ENCODE measurements around the gene KCNC3. TPM values are rescaled to one million over a fixed set of nuclear protein-coding genes. Genes with fewer than 3 reads are reported as not detected.

KCNC3 gene
- total and polyA plus RNA-seq, 10 of the 15 experiments (the other 5 are each of a cell fraction or from before 2014, with no cell fraction given), result 0.08 to 3.8 (median 0.44) TPM; not detected in 2

GRCh38 chr19:50275577-50276368 is 53.4 kb downstream of the KCNC3 start (continued):
- no peak for TF ChIP-seq USF2 (IDR thresholded peaks at IDR 0.05; ENCODE audit: borderline replicate concordance, low read depth, low read length)

GRCh38 chr19:50273821-50274220 is 55.4 kb downstream of the KCNC3 start:
- H3K27ac ChIP-seq (ENCODE audit: control insufficient read depth, insufficient read depth), result no peak overlapping the region
- ChIA-PET CTCF (interaction anchor here (0.6 kb wide), 1 partner anchor 81 kb away, joined by 3 read pairs; no protein-coding TSS in a partner anchor), SMC1A (ENCODE audit: uncharacterized antibody, unreplicated experiment) (interaction anchor here (1.4 kb wide), 1 partner anchor 15 kb away, joined by 3 read pairs; no protein-coding TSS in a partner anchor), POLR2A (interaction anchor here (0.6 kb wide), 1 partner anchor 75 kb away, joined by 5 read pairs; no protein-coding TSS in a partner anchor), RAD21 (ENCODE audit: unreplicated experiment) (no interaction called here)
- ATAC-seq, result no peak
- no peak overlapping the region for H3K9ac ChIP-seq (ENCODE audit: control insufficient read depth, insufficient read depth, low read length)
- no peaks in the 10 kb centered on the region for H4K20me1 ChIP-seq (ENCODE audit: control insufficient read depth, insufficient read depth)
- no peaks in the 10 kb centered on the region for H3K79me2 ChIP-seq (ENCODE audit: control insufficient read depth, insufficient read depth, low read length)
- no peaks in the 10 kb centered on the region for H3K4me1 ChIP-seq (ENCODE audit: control insufficient read depth, insufficient read depth, low read length)
- no peaks in the 10 kb centered on the region for H3K9me3 ChIP-seq (replicated peaks; ENCODE audit: control insufficient read depth, insufficient read depth, low read length)
- no peaks in the 10 kb centered on the region; a peak in 2 of 4 replicates for H3K27me3 ChIP-seq (replicated peaks in 1 of 2; ENCODE audit: control insufficient read depth in 2 of 2, insufficient read depth in 2 of 2, low read length in 1 of 2)
- H3K4me3 ChIP-seq, result no peak overlapping the region
- no peak overlapping the region for H3K4me2 ChIP-seq (ENCODE audit: control insufficient read depth, insufficient read depth)
- in situ Hi-C loops (cut with MboI) (no loop called here), intact Hi-C loops (cut with micrococcal nuclease; ENCODE audit: unreplicated experiment) (no loop called here)
- WGBS (ENCODE audit: insufficient coverage, insufficient replicate concordance, low lambda C conversion rate, missing lambda C conversion rate), result 56% methylated on average over 7 of the region's 7 CpGs
- no TSS peak for BruUV-seq (replicated peaks)
- H2AFZ ChIP-seq (ENCODE audit: control insufficient read depth, low read depth, low read length), result no peak overlapping the region
- DNase-seq (ENCODE audit: low read depth, low spot score), result no peak
- no peaks in the 10 kb centered on the region for H3K36me3 ChIP-seq (ENCODE audit: control insufficient read depth in 2 of 2, insufficient read depth in 2 of 2, low read length in 1 of 2)
- FAIRE-seq, result no peak
- TF ChIP-seq DPF2 (IDR thresholded peaks at IDR 0.05) (no peak), BACH1 (IDR thresholded peaks at IDR 0.05; ENCODE audit: borderline replicate concordance) (no peak), BMI1 (IDR thresholded peaks at IDR 0.05; ENCODE audit: borderline replicate concordance) (no peak), IRF3 (IDR thresholded peaks at IDR 0.05) (no peak), RB1 (IDR thresholded peaks at IDR 0.05; ENCODE audit: borderline replicate concordance) (no peak), CBX5 (IDR thresholded peaks at IDR 0.05; ENCODE audit: low read depth) (no peak), ZBTB11 (CRISPR knock-in tag; IDR thresholded peaks at IDR 0.05) (no peak), EGR1 (IDR thresholded peaks at IDR 0.05; ENCODE audit: borderline replicate concordance in 1 of 2, low read depth in 2 of 2, low read length in 2 of 2) (no peak), SP1 (IDR thresholded peaks at IDR 0.05; ENCODE audit: low read depth, low read length) (no peak), SMAD5 (IDR thresholded peaks at IDR 0.05; ENCODE audit: low read depth) (no peak), MYC (IDR thresholded peaks at IDR 0.05; ENCODE audit: insufficient read depth, insufficient read length, insufficient replicate concordance, low read length, severe bottlenecking) (no peak)
